Islet of Langerhans (tissue), 1 donor: Measurements from ENCODE around the gene THEMIS.
A peak's percentile ranks its signal among the peaks of the same experiment; 100 is the strongest.
"Not testable (repeated sequence)": the region's sequence is repeated elsewhere in the genome, so short reads cannot be mapped to it uniquely, and the experiment has no call there.

Experiments used
- FAIRE-seq: peaks from one replicate; lab custom pipeline; 2011; peaks lifted over from hg19 to GRCh38; lab: Jason Lieb, UNC

Gene THEMIS

GRCh38 chr6:127794405-127794804 is 106.5 kb downstream of the THEMIS start:
- FAIRE-seq, result peak; percentile 5

DNA sequence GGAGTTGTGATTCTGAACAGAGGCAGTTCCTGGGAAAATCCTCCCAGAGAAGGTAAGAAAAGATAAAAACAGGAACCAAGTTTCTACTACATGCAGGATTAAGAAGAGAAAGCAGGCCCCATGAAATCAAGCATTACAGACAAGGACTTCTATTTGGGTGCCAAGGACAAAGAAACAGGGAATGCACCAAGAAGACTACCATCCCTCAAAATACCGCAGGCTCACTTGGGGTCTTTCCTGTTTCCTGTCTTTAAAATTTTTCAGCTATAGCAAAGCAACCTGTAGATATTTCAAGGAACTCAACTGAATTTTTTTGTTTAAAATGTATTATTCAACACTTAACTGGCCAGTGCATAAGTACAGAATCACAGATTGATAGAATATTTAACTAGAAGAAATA is 107.5 kb downstream of the THEMIS start:
- FAIRE-seq, result no peak

- FAIRE-seq, result no peak
These were observed 108.2 kb downstream of the THEMIS start for GRCh38 chr6:127792616-127793015.

DNA sequence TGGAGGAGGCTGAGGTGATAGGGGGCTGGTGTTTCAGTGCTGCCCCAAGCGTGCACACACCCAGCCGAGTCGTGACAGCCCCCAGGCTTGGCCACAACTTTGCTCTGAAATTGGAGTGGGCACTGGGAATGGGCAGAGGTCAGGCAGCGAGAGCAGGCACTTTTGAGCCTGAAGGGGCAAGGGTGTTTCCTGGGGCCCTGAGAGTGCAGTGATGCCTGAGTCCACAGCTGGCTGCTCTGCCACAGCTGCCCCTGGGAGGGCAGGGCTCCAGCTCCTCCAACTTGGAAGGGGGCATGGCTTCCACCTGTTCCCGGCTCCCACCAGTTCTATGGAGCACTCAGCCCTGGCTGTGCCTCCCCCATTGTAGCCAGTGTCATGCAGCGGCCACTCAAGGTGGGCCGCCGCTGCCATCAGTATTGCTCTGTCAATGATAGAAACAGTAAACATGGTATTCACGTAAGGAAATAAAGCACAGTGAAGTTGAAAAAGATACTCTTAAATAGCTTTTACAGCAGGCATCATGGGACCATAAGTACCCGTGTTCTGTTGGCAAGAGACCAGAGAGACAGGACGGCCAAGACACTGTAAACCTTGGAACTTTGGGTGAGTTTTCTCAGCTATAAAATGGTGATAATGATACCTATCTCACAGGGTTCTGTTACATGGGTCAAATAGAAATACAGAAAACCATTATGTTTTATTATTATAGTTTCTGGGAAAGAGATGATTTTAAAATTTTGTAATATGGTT is 108.9 kb downstream of the THEMIS start:
- no peak for FAIRE-seq

- FAIRE-seq, result no peak
These were observed 110.3 kb downstream of the THEMIS start for GRCh38 chr6:127790571-127790970.

DNA sequence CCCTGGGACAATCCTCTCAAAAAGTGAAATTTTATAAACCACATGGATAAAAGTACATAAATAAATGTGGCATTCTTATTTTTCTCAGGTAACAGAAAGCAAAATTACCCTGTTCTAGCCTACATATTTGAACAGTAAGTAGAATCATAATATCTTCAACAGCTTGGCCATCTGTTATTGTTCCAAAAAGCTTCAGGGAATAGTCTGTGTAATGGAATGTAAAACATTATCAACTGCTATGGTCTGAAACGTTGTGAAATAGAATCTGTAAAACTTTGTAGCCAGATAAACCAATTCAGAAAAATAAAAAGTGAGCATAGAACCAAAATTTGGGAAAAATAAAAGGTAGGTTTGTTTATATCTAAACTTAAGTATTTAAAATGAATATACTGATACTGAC is 114.7 kb downstream of the THEMIS start:
- no peak for FAIRE-seq

DNA sequence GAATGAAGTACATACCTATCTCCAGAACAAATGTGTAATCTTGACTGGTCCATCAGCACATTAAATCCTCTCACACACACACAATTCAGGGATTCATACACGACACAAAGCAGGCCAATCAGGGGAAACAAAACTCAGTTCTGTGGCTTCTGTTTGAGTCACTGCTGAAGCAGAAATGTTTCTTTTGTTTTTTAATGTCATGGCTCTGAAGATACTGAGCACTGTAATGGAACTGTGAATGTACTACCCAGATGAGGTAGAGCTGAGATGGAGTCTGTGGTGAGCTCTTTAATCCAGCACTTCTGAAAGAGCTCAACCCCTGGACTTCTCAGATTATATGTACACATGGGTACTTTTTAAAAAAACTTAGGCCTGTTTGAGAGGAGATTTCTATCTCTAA is 116.4 kb downstream of the THEMIS start:
- FAIRE-seq, result no peak

GRCh38 chr6:127781636-127782272 is 119.1 kb downstream of the THEMIS start:
- FAIRE-seq, result not testable (repeated sequence)

DNA sequence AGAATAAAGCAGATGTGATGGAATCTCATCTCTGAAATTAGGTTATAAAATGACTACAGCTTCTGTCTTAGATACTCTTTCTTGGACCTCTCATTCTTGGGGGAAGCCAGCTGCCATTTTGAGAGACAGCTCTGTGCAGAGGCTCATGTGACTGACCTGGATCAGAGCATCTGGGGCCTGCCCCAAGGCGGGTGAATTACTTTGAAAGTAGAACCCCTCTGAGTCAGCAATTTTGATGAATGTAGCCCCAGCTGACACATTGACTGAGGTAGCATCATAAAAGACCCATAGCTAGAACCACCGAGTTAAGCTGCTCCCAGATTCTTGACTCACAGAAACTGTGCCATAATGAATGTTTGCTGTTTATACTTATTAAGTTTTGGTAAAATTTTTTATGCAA is 124.5 kb downstream of the THEMIS start:
- no peak for FAIRE-seq

GRCh38 chr6:127775371-127775770 is 125.5 kb downstream of the THEMIS start:
- no peak for FAIRE-seq

DNA sequence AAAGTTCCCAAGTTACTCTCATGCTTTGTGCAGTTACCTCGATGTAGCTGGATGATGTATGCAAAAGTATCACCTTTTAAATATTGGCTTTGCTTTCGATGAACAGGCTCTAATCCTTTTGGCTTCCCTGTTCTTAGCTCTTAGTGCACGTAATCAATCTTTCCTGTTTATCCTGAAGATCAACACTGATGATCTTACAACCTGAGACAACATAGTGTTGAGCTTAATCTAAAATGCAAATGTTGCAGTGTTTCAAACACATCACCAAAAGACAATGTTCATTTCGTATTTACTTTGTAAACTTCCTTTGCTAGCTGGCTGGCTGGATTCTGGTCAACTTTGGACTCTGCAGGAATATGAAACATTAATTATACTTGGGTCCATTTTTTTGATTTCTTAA is 132.1 kb downstream of the THEMIS start:
- no peak for FAIRE-seq

DNA sequence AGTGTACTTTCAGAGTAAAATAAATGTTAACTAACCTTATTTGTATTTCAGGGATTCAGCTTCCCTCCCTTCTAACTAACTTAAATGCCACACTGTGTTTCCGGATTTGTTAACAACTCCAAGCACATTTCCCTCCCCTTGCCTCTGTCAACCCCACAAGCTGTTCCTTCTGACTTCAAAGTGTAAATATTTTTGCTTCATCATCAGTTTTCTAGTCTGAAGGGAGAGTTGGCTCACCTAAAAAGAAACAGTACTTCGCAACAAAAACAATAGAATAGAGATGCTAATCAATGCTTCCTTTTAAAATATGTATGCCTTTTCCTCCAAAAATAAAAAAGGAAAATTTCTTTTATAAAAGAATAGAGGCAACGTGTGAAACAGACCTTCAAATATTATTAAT is 132.6 kb downstream of the THEMIS start:
- no peak for FAIRE-seq

DNA sequence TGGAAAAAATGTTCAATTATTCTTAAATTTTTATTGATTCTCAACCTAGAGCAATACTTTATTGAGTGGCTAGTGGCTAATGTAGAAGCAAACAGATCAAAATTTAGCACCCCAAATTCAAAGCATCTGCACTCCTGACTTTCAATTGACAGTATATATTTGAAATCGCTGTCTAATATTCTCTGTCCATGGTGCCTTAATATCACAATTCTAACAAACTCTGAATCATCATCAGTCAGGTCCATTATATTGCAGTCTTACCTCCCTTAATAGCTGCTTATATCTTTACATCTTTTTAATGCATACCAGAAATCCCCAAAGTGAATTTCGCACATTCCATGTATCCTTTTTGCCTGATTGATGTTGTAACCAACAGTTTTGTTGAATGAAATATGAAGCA is 134.9 kb downstream of the THEMIS start:
- FAIRE-seq, result no peak

DNA sequence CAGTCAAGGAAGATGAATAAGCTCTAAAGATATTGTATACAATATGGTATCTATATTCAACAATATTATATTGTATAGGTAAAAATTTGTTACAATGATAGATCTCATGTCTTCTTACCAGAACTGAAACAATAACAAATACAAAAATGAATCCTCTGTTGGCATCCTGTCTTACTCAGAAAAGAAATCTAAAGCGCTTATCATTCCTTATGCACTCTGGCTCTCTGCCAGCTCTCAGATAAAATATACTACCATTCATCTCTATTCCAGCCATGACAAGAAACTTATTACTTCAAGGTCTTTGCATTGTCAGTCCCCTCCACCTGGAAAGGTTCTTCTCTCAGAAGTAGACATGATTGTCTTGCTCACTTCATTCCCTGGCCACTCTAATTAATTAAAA is 138.6 kb downstream of the THEMIS start:
- no peak for FAIRE-seq

GRCh38 chr6:127761084-127761483 is 139.8 kb downstream of the THEMIS start:
- FAIRE-seq, result no peak

GRCh38 chr6:127749095-127749494 is 151.8 kb downstream of the THEMIS start:
- FAIRE-seq, result no peak

DNA sequence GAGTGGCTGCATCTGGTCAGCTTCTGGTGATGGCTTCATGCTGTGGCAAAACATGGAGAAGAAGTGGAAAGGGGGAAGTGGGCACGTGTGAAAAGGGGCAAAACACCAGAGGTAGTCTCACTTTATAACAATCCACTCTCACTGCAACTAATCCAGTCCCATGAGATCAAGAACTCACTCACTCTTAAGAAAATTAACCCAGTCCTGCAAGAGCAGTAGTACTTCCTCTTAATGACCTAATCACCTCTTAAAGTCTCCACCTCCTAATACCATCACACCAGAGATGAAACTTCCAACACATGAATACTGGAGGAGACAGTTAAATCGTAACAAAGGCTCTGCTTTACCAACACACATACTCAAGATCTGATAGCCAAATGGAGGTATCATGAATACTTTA is 152.6 kb downstream of the THEMIS start:
- no peak for FAIRE-seq

DNA sequence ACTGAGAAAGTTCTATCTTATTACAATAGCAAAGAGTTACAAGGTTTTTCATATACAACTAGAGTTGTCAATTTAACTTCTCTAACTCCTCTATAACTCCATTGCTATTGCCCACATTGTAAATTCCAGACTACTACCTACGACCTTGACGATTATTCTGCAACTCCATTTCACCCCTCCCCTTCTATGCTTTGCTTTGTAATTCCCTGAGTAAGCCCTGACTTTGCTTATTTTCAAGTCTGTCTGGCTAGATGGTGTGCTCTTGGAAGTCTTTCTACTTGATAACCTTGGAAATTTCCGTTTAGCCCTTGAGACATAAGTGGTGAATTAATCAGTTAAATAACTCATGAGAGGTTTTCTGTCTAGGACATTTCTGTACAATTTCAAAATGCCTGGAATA is 162.4 kb downstream of the THEMIS start:
- FAIRE-seq, result no peak

DNA sequence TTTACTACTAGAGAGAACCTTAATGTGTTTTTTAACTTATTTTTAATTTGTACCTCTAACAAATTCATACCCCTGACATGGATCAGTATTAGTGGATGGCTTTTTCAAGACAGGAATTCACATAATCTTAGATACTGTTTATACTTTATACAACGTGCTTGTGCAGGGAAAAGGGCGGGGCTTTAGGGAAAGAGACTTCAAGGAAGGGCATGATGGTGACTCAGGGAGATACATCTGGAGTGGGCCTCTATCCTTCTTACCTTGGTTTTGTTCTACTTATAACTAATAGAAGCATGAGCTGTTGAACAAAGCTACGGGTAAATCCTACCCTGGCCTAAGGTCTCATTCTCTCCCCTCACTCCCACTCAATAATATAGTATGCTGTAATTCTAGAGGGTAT is 163.1 kb downstream of the THEMIS start:
- FAIRE-seq, result no peak

- FAIRE-seq, result peak; percentile 99
These were observed 163.8 kb downstream of the THEMIS start for GRCh38 chr6:127737009-127737486.

DNA sequence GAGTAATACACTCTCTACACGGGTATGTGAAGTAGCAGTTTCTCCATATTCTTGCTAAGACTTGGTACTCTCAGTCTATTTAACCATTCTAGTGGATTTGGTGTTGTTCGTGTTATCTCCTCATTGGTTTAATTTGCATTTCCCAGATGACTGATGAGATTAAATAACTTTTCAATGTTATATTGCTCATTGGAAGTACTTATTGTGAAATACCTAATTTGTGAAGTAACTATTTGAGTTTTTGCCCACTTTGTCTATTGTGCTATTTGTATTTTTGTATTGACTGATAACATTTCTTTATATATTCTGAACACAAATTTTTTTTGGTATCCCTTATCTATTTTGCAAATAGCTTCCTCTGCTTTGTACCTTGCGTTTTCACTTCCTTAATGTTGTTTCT is 167.9 kb downstream of the THEMIS start:
- FAIRE-seq, result no peak

- FAIRE-seq, result no peak
These were observed 173.5 kb downstream of the THEMIS start for GRCh38 chr6:127727260-127727953.

DNA sequence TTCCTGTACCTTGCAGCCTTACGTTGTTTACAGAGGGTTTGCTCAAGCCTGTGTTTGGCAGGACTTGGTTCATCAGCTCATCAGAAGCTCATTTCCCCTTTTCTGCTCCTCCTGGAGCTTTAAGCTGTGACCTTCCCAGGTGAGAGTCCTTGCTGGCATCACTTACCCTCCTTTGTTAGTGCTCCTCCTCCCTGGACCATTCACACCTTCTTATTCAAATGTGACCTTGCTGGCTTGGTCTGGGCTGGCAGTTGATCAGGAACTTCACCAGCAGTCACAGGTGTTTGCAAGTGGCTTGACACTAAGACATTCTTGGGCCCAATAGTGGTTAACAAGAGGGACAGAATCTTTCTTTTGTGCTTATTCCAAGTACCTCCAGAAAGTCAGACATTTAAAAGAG is 175.0 kb downstream of the THEMIS start:
- FAIRE-seq, result no peak
